ENCODE measurements around the gene PIK3R3.

GRCh38 chr1:46130121-46130520, 2.3 kb downstream of the PIK3R3 start:
- TF ChIP-seq POLR2A (IDR thresholded peaks at IDR 0.05) = no peak
- TF ChIP-seq CTCF (IDR thresholded peaks at IDR 0.05) = no peak
